HFF-Myc (cell line): ENCODE results near the gene RGS10.

ENCODE experiments used
- DNase-seq: peaks from one replicate; pipeline ENCODE4 v3.0.0-alpha.2; 2011; ENCODE audit warnings: low read depth; ENCODE audit errors: extremely low read depth
- H3K4me3 ChIP-seq: replicated peaks from 2 replicates; pipeline ENCODE4 v1.5.1; 2011; ENCODE audit warnings: low read depth, mild to moderate bottlenecking, control low read depth, low read length
- TF ChIP-seq, protein P1 (sequence below): IDR thresholded peaks from 2 replicates; pipeline ENCODE4 v1.5.1; 2012; ENCODE audit warnings: mild to moderate bottlenecking, low read depth, low read length, control low read depth; ENCODE audit errors: missing control alignments

RGS10 gene

DNA sequence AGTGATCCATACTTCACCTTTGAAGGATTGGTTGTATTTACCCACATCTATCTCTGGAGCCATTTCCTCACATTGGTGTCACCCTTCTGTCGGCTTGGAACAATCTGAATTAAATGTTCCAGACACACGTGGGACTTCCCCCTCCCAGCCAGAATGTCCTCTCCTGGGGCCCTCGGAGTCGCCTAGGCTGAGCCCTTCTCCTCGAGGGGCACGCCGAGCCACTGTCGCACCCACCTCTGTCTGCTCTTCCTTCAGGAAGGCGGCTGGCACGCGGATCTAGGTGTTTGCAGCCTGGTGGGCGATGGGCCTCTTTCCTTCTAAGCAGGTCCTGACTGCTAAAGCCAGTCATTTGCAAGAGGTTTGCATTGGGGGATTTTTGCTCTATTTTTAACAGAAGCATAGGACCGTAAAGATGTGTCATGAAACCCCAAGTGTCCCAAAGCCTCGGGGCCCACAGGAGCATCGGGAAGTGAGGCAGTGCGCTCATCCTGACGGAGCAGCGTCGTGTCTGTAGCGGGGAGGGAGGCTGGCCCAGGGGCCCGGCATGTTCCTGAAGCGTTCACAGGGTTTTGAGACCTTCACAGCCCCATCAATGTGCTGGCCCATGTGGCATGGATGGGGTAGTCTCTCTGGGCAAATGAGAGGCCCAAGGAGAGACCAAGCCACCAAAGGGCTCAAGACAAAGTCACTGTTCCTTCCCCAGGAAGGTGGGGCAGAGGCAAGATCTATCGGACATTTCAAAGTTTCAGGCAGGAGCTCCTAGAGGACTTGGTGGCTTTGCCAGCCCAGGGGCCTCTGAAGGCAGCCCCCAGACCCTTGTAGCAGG is 86.7 kb downstream of the RGS10 start:
- TF ChIP-seq, protein P1, sequence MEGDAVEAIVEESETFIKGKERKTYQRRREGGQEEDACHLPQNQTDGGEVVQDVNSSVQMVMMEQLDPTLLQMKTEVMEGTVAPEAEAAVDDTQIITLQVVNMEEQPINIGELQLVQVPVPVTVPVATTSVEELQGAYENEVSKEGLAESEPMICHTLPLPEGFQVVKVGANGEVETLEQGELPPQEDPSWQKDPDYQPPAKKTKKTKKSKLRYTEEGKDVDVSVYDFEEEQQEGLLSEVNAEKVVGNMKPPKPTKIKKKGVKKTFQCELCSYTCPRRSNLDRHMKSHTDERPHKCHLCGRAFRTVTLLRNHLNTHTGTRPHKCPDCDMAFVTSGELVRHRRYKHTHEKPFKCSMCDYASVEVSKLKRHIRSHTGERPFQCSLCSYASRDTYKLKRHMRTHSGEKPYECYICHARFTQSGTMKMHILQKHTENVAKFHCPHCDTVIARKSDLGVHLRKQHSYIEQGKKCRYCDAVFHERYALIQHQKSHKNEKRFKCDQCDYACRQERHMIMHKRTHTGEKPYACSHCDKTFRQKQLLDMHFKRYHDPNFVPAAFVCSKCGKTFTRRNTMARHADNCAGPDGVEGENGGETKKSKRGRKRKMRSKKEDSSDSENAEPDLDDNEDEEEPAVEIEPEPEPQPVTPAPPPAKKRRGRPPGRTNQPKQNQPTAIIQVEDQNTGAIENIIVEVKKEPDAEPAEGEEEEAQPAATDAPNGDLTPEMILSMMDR: no peak
- no peak for DNase-seq

DNA sequence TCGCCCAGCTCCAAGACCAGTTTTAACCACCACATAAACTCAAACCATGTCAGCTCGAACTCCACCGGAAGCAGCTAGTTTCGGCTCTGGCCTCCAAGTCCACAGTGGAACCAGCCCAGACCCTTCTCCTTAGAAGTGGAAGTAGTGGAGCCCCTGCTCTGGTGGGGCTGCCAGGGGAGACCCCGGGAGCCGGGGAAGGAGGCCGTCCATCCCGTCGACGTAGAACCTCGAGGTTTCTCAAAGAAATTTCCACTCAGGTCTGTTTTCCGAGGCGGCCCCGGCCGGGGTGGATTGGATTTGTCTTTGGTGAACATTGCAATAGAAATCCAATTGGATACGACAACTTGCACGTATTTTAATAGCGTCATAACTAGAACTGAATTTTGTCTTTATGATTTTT is 87.5 kb downstream of the RGS10 start:
- no peak for DNase-seq
- TF ChIP-seq, protein P1: no peak

More for the DNA sequence above, 86.7 kb downstream of the RGS10 start:
- no peak overlapping the region for H3K4me3 ChIP-seq

DNA sequence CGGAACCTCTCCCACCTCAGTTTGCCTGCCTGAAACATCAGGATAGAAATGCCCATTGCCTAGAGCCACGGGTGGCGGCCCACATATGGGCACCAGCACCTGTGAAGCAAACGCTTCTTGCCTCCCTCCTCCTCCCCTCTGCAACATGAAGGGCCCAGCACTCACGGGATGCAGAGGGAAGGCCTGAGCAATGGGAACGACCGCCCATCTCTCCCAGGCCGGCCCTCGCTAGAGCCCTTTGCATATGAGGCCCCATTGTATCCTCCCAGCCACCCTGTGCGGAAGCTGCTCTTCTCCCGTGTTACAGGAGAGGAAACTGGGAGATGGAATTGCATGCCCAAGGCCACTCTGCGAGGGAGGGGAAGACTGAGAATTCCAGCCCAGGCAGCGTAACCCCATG is 88.2 kb downstream of the RGS10 start:
- TF ChIP-seq, protein P1: no peak
- no peak overlapping the region for H3K4me3 ChIP-seq
- no peak for DNase-seq

More for the DNA sequence above, 87.5 kb downstream of the RGS10 start:
- H3K4me3 ChIP-seq: no peak overlapping the region

DNA sequence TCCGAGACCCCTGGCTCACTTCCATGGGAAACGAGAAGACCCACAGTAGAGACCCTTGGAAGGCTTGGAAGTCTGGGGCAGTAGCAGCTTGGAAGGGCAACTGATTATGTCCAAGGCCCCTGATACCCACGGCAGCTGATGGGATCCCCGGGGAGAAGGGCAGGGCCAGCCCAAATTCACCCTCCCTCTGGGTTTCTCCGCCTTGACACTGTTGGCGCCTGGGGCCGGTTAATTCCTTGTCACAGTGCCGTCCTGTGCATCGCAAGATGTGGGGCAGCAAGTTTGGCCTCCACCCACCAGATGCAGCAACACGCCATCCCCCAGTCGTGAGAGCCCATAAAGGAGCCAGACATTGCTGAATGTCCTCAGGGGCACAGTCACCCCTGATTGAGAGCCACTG is 89.2 kb downstream of the RGS10 start:
- DNase-seq: no peak
- no peak overlapping the region for H3K4me3 ChIP-seq
- TF ChIP-seq, protein P1: no peak

DNA sequence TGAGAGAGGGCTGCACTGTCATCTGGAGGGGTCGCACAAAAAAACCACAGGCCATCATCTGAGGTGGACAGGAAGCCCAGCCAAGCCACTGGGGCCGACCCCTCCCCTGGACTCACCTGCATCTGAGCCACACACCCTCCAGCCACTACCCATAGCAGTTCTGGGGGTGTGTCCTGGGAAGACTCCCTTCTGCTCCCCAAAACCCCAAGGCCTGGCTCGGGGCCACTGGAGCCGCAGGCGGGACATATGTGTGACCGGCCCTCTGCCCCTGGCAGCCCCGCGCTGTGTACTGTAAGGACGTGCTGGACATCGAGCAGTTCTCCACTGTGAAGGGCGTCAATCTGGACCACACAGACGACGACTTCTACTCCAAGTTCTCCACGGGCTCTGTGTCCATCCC is 90.1 kb downstream of the RGS10 start:
- no peak for DNase-seq
- no peak overlapping the region for H3K4me3 ChIP-seq
- TF ChIP-seq, protein P1: no peak

DNA sequence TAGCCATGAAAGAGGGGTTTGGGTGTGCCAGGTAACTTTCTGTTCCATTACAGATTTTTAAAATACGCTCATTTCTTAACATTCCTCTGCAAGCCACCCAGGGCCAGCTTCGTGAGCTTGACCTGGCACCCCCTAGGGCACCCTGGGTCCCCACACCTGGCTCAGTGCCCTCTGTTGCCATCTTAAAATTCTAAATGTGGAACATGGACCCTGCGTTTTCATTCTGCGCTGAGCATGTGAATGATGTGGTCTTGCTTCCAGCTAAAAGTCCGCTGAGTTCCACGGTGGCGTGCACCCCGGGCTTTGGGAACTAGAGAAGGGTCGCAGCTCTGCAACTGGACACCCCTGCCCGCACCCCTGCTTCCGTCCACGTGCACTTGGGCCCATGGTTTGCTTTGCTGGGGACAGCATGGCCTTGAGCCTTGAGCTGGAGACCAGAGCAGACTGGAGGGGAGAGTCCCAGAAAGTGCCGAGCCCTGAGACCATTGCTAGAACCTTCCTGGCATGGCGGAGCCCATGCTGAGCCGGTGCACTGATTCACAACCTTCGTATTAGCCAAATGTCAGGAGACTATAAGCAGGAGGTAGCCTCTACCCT is 91.1 kb downstream of the RGS10 start:
- H3K4me3 ChIP-seq: no peak overlapping the region
- TF ChIP-seq, protein P1: no peak
- no peak for DNase-seq
